ENCODE results near the gene SEMA6A.

GRCh38 chr5:116428966-116429365 lies 145.7 kb downstream of the SEMA6A start:
- TF ChIP-seq, protein P1, sequence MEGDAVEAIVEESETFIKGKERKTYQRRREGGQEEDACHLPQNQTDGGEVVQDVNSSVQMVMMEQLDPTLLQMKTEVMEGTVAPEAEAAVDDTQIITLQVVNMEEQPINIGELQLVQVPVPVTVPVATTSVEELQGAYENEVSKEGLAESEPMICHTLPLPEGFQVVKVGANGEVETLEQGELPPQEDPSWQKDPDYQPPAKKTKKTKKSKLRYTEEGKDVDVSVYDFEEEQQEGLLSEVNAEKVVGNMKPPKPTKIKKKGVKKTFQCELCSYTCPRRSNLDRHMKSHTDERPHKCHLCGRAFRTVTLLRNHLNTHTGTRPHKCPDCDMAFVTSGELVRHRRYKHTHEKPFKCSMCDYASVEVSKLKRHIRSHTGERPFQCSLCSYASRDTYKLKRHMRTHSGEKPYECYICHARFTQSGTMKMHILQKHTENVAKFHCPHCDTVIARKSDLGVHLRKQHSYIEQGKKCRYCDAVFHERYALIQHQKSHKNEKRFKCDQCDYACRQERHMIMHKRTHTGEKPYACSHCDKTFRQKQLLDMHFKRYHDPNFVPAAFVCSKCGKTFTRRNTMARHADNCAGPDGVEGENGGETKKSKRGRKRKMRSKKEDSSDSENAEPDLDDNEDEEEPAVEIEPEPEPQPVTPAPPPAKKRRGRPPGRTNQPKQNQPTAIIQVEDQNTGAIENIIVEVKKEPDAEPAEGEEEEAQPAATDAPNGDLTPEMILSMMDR (optimal IDR thresholded peaks at IDR 0.05 in 1 of 3, IDR thresholded peaks at IDR 0.05 in 1 of 3, conservative IDR thresholded peaks at IDR 0.05 in 1 of 3; ENCODE audit: extremely low read depth in 1 of 3, insufficient read depth in 2 of 3, low read length in 3 of 3), result no peak
- no peak for TF ChIP-seq EZH2 (IDR thresholded peaks at IDR 0.05; ENCODE audit: low read length)
